HepG2 (cell line): Measurements from ENCODE around the gene PBX4. TPM values are rescaled to one million over a fixed set of nuclear protein-coding genes. Genes with fewer than 3 reads are reported as not detected.

Experiments used
- ATAC-seq: fragments of 200-7000 bp; cut with Tn5 transposase; 3 replicates; pipeline ENCODE4 v1.9.1; 2020; ENCODE audit warnings: mild to moderate bottlenecking, moderate library complexity
- BruUV-seq: library from RNA; stranded (reverse); fragments of 400-500 nt; replicated peaks from 2 replicates; lab custom pipeline; 2021; lab: Mats Ljungman, UMichigan
- CTCF ChIA-PET: fragments of 300-600 bp; formaldehyde crosslinking; extraction: SDS; loops from one replicate; lab custom pipeline; 2021; ENCODE audit warnings: low total read pairs, inconsistent platforms, low intra/inter-chr PET ratio; lab: Yijun Ruan, JAX
- POLR2A ChIA-PET: fragments of 350-600 bp; sonication (Branson Sonifier 250); formaldehyde crosslinking; loops from one replicate; lab custom pipeline; 2020; ENCODE audit warnings: antibody characterized with exemption, inconsistent platforms; lab: Yijun Ruan, JAX
- DNase-seq: peaks from one replicate; pipeline ENCODE4 v3.0.0-alpha.2; 2015; ENCODE audit warnings: low spot score
- FAIRE-seq: peaks from 3 replicates; lab custom pipeline; 2011; peaks lifted over from hg19 to GRCh38; lab: Jason Lieb, UNC
- H2AFZ ChIP-seq: one replicate; pipeline ENCODE4 v1.6.1; 2011; ENCODE audit warnings: low read length, inconsistent platforms
- H3K27ac ChIP-seq: fragments of 300-600 bp; 3 replicates; pipeline ENCODE4 v1.8.0; 2011; ENCODE audit warnings: mixed run types, mild to moderate bottlenecking, mixed read lengths, low read length, inconsistent platforms; ENCODE audit not compliant: insufficient read depth; ENCODE audit errors: extremely low read length
- H3K27me3 ChIP-seq, 2 experiments: fragments of 200-600 bp in 1 of 2; 2 replicates in 1 of 2; 3 replicates in 1 of 2; pipeline versions ENCODE4 v1.6.0 to v1.8.0; 2011; ENCODE audit warnings: low read length in 2 of 2, mild to moderate bottlenecking in 2 of 2, moderate library complexity in 2 of 2, inconsistent platforms in 1 of 2; ENCODE audit not compliant: insufficient read depth in 2 of 2, control insufficient read depth in 1 of 2
- H3K36me3 ChIP-seq, 2 experiments: fragments of 200-600 bp in 1 of 2; replicated peaks in 1 of 2; 2 replicates in 1 of 2; 3 replicates in 1 of 2; pipeline versions ENCODE4 v1.5.1 to v1.8.0; 2011; ENCODE audit warnings: low read length in 2 of 2, inconsistent platforms in 1 of 2; ENCODE audit not compliant: insufficient read depth in 2 of 2, control insufficient read depth in 1 of 2
- H3K4me1 ChIP-seq: 2 replicates; pipeline ENCODE4 v1.5.1; 2012; ENCODE audit warnings: low read length, inconsistent platforms; ENCODE audit not compliant: insufficient read depth
- H3K4me2 ChIP-seq: 2 replicates; pipeline ENCODE4 v1.6.0; 2011; ENCODE audit warnings: low read depth, low read length, inconsistent platforms
- H3K4me3 ChIP-seq, 3 experiments: fragments of 200-600 bp in 1 of 3; sonication (generic), shearing (Covaris generic) in 1 of 3; replicated peaks in 1 of 3; 2 replicates each; pipeline ENCODE4 v1.5.1; 2011 to 2016; ENCODE audit warnings: low read length in 3 of 3, inconsistent platforms in 2 of 3, low read depth in 2 of 3, mild to moderate bottlenecking in 2 of 3, control low read depth in 1 of 3, mixed read lengths in 1 of 3; ENCODE audit not compliant: insufficient read depth in 1 of 3
- H3K79me2 ChIP-seq: one replicate; pipeline ENCODE4 v1.6.1; 2011; ENCODE audit warnings: low read length, inconsistent platforms; ENCODE audit not compliant: insufficient read depth
- H3K9ac ChIP-seq: 2 replicates; pipeline ENCODE4 v1.6.0; 2011; ENCODE audit warnings: mild to moderate bottlenecking, low read depth, low read length, inconsistent platforms; ENCODE audit not compliant: insufficient read depth
- H3K9me3 ChIP-seq: 2 replicates; pipeline ENCODE4 v1.5.1; 2012; ENCODE audit warnings: mild to moderate bottlenecking, low read length
- H4K20me1 ChIP-seq: 2 replicates; pipeline ENCODE4 v1.6.0; 2011; ENCODE audit warnings: inconsistent platforms, mild to moderate bottlenecking, low read length, moderate library complexity; ENCODE audit not compliant: insufficient read depth
- DRAP1 ChIP-seq: IDR thresholded peaks from 2 replicates; pipeline ENCODE4 v1.6.1; 2016; ENCODE audit warnings: missing genetic modification reagents, missing compliant biosample characterization
- ETS1 ChIP-seq: sonication (generic); formaldehyde crosslinking; IDR thresholded peaks from 2 replicates; pipeline ENCODE4 v1.4.0; 2020; ENCODE audit warnings: missing genetic modification reagents
- GATA4 ChIP-seq: sonication (generic); IDR thresholded peaks from 2 replicates; pipeline ENCODE4 v1.6.1; 2016; ENCODE audit warnings: antibody characterized with exemption, low read depth, borderline replicate concordance
- GATAD1 ChIP-seq: IDR thresholded peaks from 2 replicates; pipeline ENCODE4 v1.6.1; 2016; ENCODE audit warnings: missing genetic modification reagents, missing compliant biosample characterization
- GTF3A ChIP-seq: sonication (generic); formaldehyde crosslinking; conservative IDR thresholded peaks from 2 replicates; pipeline ENCODE4 v1.4.0; 2020; ENCODE audit warnings: mild to moderate bottlenecking, missing genetic modification reagents
- HOXA9 ChIP-seq: sonication (generic); formaldehyde crosslinking; IDR thresholded peaks from 2 replicates; pipeline ENCODE4 v1.8.1; 2022; ENCODE audit warnings: missing genetic modification reagents, mild to moderate bottlenecking, moderate library complexity, borderline replicate concordance
- HOXD1 ChIP-seq: sonication (generic); formaldehyde crosslinking; IDR thresholded peaks from 2 replicates; pipeline ENCODE4 v1.5.0; 2020; ENCODE audit warnings: missing genetic modification reagents
- IKZF5 ChIP-seq: IDR thresholded peaks from 2 replicates; pipeline ENCODE4 v1.6.1; 2018; ENCODE audit warnings: missing genetic modification reagents, mild to moderate bottlenecking, missing compliant biosample characterization
- KLF9 ChIP-seq: IDR thresholded peaks from 2 replicates; pipeline ENCODE4 v1.6.1; 2016; ENCODE audit warnings: low read depth
- NFE2L2 ChIP-seq: fragments of 150-350 bp; IDR thresholded peaks from 2 replicates; pipeline ENCODE4 v1.6.1; 2014; ENCODE audit warnings: low read length
- ZBTB20 ChIP-seq: sonication (generic); formaldehyde crosslinking; IDR thresholded peaks from 2 replicates; pipeline ENCODE4 v1.8.1; 2023; ENCODE audit warnings: missing genetic modification reagents, low read depth, mild to moderate bottlenecking, borderline replicate concordance
- ZFP36L2 ChIP-seq: sonication (generic); formaldehyde crosslinking; IDR thresholded peaks from 2 replicates; pipeline ENCODE4 v1.4.0; 2020; ENCODE audit warnings: missing genetic modification reagents
- ZNF24 ChIP-seq: fragments of 450-650 bp; IDR thresholded peaks from 2 replicates; pipeline ENCODE4 v1.6.1; 2017; ENCODE audit warnings: antibody characterized with exemption, mild to moderate bottlenecking
- ZNF264 ChIP-seq: sonication (generic); formaldehyde crosslinking; IDR thresholded peaks from 2 replicates; pipeline ENCODE4 v1.4.0; 2020; ENCODE audit warnings: missing genetic modification reagents
- ZNF616 ChIP-seq: sonication (generic); formaldehyde crosslinking; IDR thresholded peaks from 2 replicates; pipeline ENCODE4 v1.5.0; 2020; ENCODE audit warnings: low read depth, mild to moderate bottlenecking, missing genetic modification reagents
- ZNF619 ChIP-seq: sonication (generic); formaldehyde crosslinking; IDR thresholded peaks from 2 replicates; pipeline ENCODE4 v1.4.0; 2020; ENCODE audit warnings: mild to moderate bottlenecking, missing genetic modification reagents
- WGBS: methylation state at CpG from one replicate; pipeline ENCODE4 v1.1.6; 2017; ENCODE audit warnings: low lambda C conversion rate; 5-methylcytosine and 5-hydroxymethylcytosine counted together
- in situ Hi-C: cut with HindIII; loops from 2 replicates; pipeline ENCODE4 v1.10.0; 2017; ENCODE audit warnings: low pct_unique_long_range_greater_than_20kb; ENCODE audit not compliant: extremely low pct_ligation_motif_present
- intact Hi-C: fragments of 100-400 bp; cut with micrococcal nuclease; formaldehyde crosslinking; loops from one replicate; pipeline ENCODE4 v1.10.0; 2022; ENCODE audit not compliant: unreplicated experiment
- polyA plus RNA-seq, 8 experiments: library from polyadenylated mRNA; depleted of rRNA in 3 of 8; stranded (reverse) in 7 of 8; unstranded in 1 of 8; fragments of >200 nt; fragmentation: Illumina TruSeq in 4 of 8; extraction: Trizol in 4 of 8; gene quantifications; 2 replicates each; pipeline versions ENCODE4 v1.2.1 to v1.2.3, GENCODE V29; 2011 to 2016; ENCODE audit warnings: low read depth in 4 of 8, missing spikeins in 1 of 8, mixed read lengths in 1 of 8; ENCODE audit not compliant: insufficient read depth in 1 of 8
- total RNA-seq, 5 experiments: library from RNA; depleted of rRNA; stranded (reverse); fragments of >200 nt; fragmentation: Illumina TruSeq; extraction: Trizol; gene quantifications; 2 replicates each; pipeline ENCODE4 v1.2.3, GENCODE V29; 2016; ENCODE audit warnings: low read depth in 1 of 5

PBX4 gene
- total and polyA plus RNA-seq, 2 of the 13 experiments (the other 11 are each of a cell fraction or from before 2014, with no cell fraction given) = not detected

GRCh38 chr19:19544954-19545591 lies 73.4 kb downstream of the PBX4 start:
- 74% methylated on average over 30 of the region's 53 CpGs for WGBS
- H3K36me3 ChIP-seq = no peaks in the 10 kb centered on the region
- POLR2A ChIA-PET = no interaction called here
- no peak overlapping the region for H3K4me3 ChIP-seq
- H3K4me2 ChIP-seq = no peak overlapping the region
- H3K79me2 ChIP-seq = no peaks in the 10 kb centered on the region
- in situ Hi-C loops (loop anchor here (25.0 kb wide), 1 partner anchor 417 kb away; no protein-coding TSS in a partner anchor), intact Hi-C loops (no loop called here)
- H3K9me3 ChIP-seq = no peaks in the 10 kb centered on the region
- peaks cover 4 to 42% of the 10 kb centered on the region in 2 experiments; a peak in 4 of 5 replicates for H3K27me3 ChIP-seq
- TF ChIP-seq KLF9 (CRISPR knock-in tag) (no peak), HOXA9 (CRISPR knock-in tag) (no peak), ZBTB20 (CRISPR knock-in tag) (no peak), HOXD1 (CRISPR knock-in tag) (no peak), ZNF619 (CRISPR knock-in tag) (no peak), ZNF616 (no peak)
- DNase-seq (no peak), ATAC-seq (no peak), FAIRE-seq (no peak)
- no TSS peak for BruUV-seq
- H3K9ac ChIP-seq = no peak overlapping the region
- CTCF ChIA-PET = no interaction called here
- no peak overlapping the region for H3K27ac ChIP-seq
- H2AFZ ChIP-seq = no peak overlapping the region
- no peaks in the 10 kb centered on the region for H3K4me1 ChIP-seq
- H4K20me1 ChIP-seq = no peaks in the 10 kb centered on the region

GRCh38 chr19:19544257-19544953 lies 74.1 kb downstream of the PBX4 start:
- Histone ChIP-seq H3K79me2 (no peaks in the 10 kb centered on the region), H3K9ac (no peak overlapping the region), H3K36me3 (no peaks in the 10 kb centered on the region), H3K27ac (no peak overlapping the region), H3K4me3 (no peak overlapping the region), H2AFZ (no peak overlapping the region), H3K4me2 (no peak overlapping the region), H3K27me3 (peaks cover 4 to 35% of the 10 kb centered on the region in 2 experiments; a peak in 4 of 5 replicates), H4K20me1 (no peaks in the 10 kb centered on the region), H3K9me3 (no peaks in the 10 kb centered on the region), H3K4me1 (no peaks in the 10 kb centered on the region)
- FAIRE-seq (no peak), ATAC-seq (no peak), DNase-seq (no peak)
- BruUV-seq = no TSS peak
- ChIA-PET POLR2A (no interaction called here), CTCF (no interaction called here)
- 88% methylated on average over 44 of the region's 75 CpGs for whole genome bisulfite sequencing
- in situ Hi-C loops (loop anchor here (25.0 kb wide), 1 partner anchor 418 kb away; no protein-coding TSS in a partner anchor), intact Hi-C loops (no loop called here)
- no peak for TF ChIP-seq IKZF5 (CRISPR knock-in tag)
- TF ChIP-seq GTF3A (CRISPR knock-in tag) = no peak
- TF ChIP-seq ZNF24 = no peak
- no peak for TF ChIP-seq ZFP36L2 (CRISPR knock-in tag)
- no peak for TF ChIP-seq GATA4
- no peak for TF ChIP-seq NFE2L2
- TF ChIP-seq ZNF264 (CRISPR knock-in tag) = no peak
- no peak for TF ChIP-seq DRAP1
- no peak for TF ChIP-seq GATAD1 (CRISPR knock-in tag)
- TF ChIP-seq ETS1 = no peak
